Ovary (tissue), 3 donors: ENCODE results near the gene KATNB1.

ENCODE experiments used
- POLR2A ChIP-seq: fragments of 450-650 bp; IDR thresholded peaks from one replicate; pipeline ENCODE4 v1.6.1; 2017; ENCODE audit warnings: antibody characterized with exemption, mild to moderate bottlenecking, moderate library complexity
- TF ChIP-seq, protein P1 (sequence below), 3 donors: fragments of 450-650 bp in 2 of 3; fragments of 200-600 bp in 1 of 3; IDR thresholded peaks; one replicate each; pipeline versions ENCODE4 v1.5.1 to v1.8.0; 2016 to 2022; ENCODE audit warnings: antibody characterized with exemption in 3 of 3, mild to moderate bottlenecking in 1 of 3
- donor health status: DM: no; HTN: no; CAD: no.

DNA sequence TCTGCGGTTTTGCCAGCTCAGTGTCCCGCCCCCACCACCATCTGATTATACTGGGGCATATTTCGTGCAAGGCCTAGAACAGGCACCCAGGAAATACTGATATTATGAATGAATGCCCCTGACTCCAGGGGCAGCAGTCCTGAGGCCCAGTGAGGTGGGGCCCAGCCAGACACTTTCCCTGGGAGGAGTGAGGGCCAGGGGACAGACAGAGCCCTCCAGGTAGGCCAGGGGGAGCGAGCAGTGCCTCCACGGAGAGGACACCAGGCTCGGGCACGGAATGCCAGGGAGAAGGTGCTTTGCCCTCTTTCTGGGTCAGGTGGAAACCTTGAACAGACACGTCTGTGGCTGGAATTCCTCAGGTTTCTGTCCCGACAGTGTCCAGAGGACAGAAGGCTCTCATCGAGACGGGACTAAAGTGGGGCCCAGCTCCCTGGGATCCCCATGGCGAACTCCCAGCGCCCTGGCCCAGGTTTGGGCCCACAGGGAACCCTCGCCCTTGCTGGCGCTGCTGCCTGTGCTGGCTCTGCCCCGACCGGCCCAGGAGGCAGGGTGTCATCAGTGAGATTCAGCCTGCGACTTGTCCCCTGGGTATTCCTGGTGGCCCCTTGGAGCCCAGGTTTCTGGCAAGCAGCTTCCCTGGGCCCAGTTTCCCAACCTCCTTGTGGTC is 4.3 kb downstream of the KATNB1 start:
- TF ChIP-seq, protein P1, sequence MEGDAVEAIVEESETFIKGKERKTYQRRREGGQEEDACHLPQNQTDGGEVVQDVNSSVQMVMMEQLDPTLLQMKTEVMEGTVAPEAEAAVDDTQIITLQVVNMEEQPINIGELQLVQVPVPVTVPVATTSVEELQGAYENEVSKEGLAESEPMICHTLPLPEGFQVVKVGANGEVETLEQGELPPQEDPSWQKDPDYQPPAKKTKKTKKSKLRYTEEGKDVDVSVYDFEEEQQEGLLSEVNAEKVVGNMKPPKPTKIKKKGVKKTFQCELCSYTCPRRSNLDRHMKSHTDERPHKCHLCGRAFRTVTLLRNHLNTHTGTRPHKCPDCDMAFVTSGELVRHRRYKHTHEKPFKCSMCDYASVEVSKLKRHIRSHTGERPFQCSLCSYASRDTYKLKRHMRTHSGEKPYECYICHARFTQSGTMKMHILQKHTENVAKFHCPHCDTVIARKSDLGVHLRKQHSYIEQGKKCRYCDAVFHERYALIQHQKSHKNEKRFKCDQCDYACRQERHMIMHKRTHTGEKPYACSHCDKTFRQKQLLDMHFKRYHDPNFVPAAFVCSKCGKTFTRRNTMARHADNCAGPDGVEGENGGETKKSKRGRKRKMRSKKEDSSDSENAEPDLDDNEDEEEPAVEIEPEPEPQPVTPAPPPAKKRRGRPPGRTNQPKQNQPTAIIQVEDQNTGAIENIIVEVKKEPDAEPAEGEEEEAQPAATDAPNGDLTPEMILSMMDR (IDR thresholded peaks at IDR 0.05), result no peak
- TF ChIP-seq POLR2A, result no peak
